Amniotic epithelial cell (primary cell): ENCODE data around the gene TM4SF18.
"Not testable (repeated sequence)": the region's sequence is repeated elsewhere in the genome, so short reads cannot be mapped to it uniquely, and the experiment has no call there.

Source experiments
- DNase-seq: peaks from one replicate; pipeline ENCODE4 v3.0.0-alpha.2; 2010; ENCODE audit warnings: low read depth

TM4SF18 gene

GRCh38 chr3:149368674-149369497 lies 35.5 kb upstream of the TM4SF18 start:
- DNase-seq = no peak

DNA sequence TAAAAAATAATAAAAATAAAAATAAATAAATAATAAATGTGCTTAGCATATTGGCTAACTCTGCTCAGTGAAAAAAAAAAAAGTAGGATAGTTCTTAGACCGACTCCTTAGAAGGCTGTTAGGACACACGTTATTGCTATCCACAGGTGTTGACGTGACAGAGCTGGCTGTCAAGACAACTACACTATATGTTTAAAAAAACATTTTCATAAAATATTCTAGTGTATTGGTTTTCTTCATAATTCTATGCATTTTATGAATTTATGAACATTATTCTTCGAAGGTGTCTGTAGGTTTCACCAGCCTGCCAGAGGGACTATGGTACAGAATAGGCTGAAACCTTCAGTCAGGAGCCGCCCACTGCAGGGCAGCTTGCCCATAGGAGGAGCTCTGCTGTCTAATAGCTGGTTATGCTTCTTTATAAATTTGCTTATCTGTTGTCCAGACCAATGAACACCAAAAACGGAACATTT lies 34.8 kb upstream of the TM4SF18 start:
- DNase-seq = peak; percentile 53

DNA sequence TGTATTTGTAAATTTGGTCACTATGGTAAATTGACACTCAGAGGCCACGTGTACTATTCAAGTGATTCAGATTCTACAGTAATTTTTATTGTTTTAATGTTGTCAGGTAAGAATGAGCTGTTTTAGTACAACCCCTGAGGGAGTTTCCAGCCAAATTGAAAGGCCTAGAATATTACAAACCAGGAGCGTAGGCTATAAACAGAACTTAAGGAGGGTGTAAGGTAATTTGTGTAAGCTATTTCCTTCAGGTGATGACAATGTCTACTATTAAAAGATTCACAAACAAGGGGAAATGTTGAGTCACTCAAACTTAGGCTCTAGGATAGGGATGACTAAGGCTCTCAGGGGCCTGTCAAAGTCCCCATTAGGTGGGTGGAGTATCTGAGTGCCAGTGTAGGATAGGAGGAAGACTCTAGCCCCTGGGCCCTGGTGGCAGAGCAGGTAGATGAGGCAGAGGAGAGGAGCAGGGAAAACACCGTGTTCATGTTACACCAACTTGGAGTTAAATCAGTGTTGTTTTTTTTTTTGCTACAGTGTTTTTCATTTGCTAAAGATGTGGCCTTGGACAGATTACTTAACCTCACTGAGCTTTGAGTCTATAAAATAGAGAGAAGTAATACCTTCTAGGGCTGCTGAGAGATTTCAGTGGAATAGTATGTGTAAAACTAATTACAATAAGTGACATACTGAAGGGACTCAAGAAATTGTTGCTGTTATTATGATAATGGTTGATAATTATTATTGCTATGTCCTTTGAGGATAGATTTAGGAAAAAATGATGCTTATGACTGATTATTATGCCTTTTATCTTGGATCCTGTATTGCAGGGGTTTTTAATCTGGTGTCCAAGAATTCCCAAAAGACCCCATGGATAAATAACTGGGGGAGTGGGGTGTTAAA lies 33.8 kb upstream of the TM4SF18 start:
- DNase-seq = peak; percentile 76

DNA sequence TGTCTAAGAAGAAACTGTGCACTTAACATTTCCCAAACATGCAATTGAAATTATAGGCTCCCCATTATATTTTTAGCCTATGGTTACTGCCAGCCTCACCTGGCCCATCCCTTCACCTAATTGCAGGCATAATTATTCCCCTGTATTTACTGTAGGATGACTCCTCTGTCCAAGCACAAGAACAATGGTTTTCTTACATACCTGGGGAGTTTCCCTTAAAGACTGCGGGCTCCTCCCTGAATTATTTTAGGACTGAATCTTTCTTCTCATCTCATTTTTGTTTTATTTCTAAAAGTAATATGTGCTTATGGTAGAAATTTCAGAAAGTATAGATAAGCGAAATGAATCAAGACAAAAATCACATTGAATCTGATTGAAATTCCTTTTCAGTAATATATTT lies 32.6 kb upstream of the TM4SF18 start:
- no peak for DNase-seq

DNA sequence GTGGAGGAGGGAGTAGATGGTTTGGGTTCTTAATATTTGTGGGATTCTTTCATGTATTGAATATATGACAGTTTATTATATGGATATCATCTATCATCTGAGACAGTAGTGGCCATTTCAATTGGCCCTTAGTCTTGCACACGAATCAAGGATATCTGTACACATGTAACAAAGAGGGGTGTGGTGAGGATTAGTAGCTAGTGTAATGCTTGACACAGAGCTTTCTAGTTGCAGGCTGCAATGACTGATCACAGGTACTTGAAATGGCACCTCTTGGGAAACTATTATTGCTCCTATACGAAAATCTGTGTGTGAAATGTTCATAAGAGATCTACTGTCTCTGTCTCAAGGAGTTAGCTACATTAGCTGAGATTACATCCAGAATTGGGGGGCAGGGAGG lies 31.2 kb upstream of the TM4SF18 start:
- no peak for DNase-seq

GRCh38 chr3:149363053-149363452 lies 29.6 kb upstream of the TM4SF18 start:
- DNase-seq = no peak

- no peak for DNase-seq
Measured at GRCh38 chr3:149362366-149362765, 28.9 kb upstream of the TM4SF18 start.

GRCh38 chr3:149356630-149357029 lies 23.2 kb upstream of the TM4SF18 start:
- no peak for DNase-seq

GRCh38 chr3:149356044-149356592 lies 22.7 kb upstream of the TM4SF18 start:
- no peak for DNase-seq

GRCh38 chr3:149353581-149354184 lies 20.2 kb upstream of the TM4SF18 start:
- DNase-seq = no peak

- peak; percentile 54 for DNase-seq
Measured at GRCh38 chr3:149352556-149352955, 19.1 kb upstream of the TM4SF18 start.

GRCh38 chr3:149343951-149344350 lies 10.5 kb upstream of the TM4SF18 start:
- DNase-seq = no peak

- DNase-seq = peak; percentile 80
Measured at GRCh38 chr3:149342413-149343380, 9.3 kb upstream of the TM4SF18 start.

DNA sequence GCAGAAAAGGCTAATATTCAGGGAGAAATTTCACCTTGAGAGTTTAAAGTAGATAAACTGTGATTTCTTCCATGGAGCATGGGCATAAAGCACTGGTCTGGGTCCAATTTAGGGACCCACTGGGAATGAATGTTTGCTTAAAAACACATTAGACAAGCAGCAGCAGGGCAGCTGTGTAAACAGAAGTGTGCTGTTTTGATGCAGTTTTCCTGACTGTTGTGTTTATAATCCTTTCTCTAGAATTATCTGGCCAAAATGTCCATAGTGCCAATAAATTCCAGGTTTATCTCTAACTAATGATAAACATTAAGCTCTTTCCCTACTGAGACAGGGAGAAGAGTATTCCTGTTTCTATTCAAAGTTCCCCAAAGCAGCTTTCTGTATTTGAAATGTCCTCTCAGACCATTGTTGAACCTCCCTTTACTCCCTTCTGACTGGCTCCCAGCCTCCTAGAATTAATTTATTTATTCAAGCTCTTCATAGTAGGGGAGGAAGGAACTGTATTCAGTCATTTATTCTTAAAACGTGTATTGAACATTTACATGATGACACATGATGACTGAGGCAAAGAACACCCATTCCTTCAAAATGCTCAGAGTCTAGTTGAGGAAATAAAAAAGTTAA lies 7.0 kb upstream of the TM4SF18 start:
- DNase-seq = no peak

DNA sequence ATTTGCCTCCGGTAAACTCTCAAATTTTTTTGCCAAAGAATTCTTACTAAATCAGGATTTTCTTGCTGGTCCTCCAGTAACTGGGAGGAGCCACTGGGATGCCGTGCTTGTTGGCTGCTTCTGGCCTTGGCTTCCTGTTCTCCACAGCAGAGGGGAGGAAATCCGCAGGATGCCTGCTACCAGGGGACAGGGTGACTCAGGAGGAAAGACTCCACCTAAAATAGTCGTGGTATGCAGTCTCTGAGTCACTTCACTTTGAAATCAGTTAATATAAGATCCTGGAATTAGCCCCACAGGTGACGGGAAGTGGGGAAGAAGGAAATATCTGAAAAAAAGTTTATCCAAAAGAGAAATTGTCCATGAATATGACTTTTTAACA lies 6.5 kb upstream of the TM4SF18 start:
- peak; percentile 92 for DNase-seq

DNA sequence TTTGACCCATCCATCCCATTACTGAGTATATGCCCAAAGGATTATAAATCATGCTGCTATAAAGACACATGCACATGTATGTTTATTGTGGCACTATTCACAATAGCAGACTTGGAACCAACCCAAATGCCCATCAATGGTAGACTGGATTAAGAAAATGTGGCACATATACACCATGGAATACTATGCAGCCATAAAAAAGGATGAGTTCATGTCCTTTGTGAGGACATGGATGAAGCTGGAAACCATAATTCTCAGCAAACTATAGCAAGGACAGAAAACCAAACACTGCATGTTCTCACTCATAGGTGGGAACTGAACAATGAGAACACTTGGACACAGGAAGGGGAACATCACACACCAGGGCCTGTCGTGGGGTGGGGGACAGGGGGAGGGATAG lies 4.0 kb upstream of the TM4SF18 start:
- DNase-seq = not testable (repeated sequence)

- no peak for DNase-seq
Measured at GRCh38 chr3:149336925-149337324, 3.5 kb upstream of the TM4SF18 start.

GRCh38 chr3:149332771-149333170 lies 665 bp downstream of the TM4SF18 start:
- no peak for DNase-seq

GRCh38 chr3:149332227-149332765 lies 1.1 kb downstream of the TM4SF18 start:
- no peak for DNase-seq

- no peak for DNase-seq
Measured at GRCh38 chr3:149331396-149331795, 2.0 kb downstream of the TM4SF18 start.
